ENCODE results near the gene ACSM3. TPM values are rescaled to one million over a fixed set of nuclear protein-coding genes. Genes with fewer than 3 reads are reported as not detected.

ACSM3 gene
- total and polyA plus RNA-seq, 10 of the 15 experiments (the other 5 are each of a cell fraction or from before 2014, with no cell fraction given), result 4.9 to 21.0 (median 7.0) TPM

- Histone ChIP-seq H3K27me3 (replicated peaks in 1 of 2; ENCODE audit: control insufficient read depth in 2 of 2, insufficient read depth in 2 of 2, low read length in 1 of 2) (no peaks in the 10 kb centered on the region), H3K9ac (ENCODE audit: control insufficient read depth, insufficient read depth, low read length) (no peak overlapping the region), H3K27ac (ENCODE audit: control insufficient read depth, insufficient read depth) (no peak overlapping the region), H3K4me1 (ENCODE audit: control insufficient read depth, insufficient read depth, low read length) (no peaks in the 10 kb centered on the region), H3K36me3 (ENCODE audit: control insufficient read depth in 2 of 2, insufficient read depth in 2 of 2, low read length in 1 of 2) (no peaks in the 10 kb centered on the region), H4K20me1 (ENCODE audit: control insufficient read depth, insufficient read depth) (no peaks in the 10 kb centered on the region), H3K9me3 (replicated peaks; ENCODE audit: control insufficient read depth, insufficient read depth, low read length) (no peaks in the 10 kb centered on the region), H3K4me3 (no peak overlapping the region), H3K79me2 (ENCODE audit: control insufficient read depth, insufficient read depth, low read length) (peaks cover 2% of the 10 kb centered on the region; the same call in 1 of the 2 replicates), H2AFZ (ENCODE audit: control insufficient read depth, low read depth, low read length) (no peak overlapping the region), H3K4me2 (ENCODE audit: control insufficient read depth, insufficient read depth) (no peak overlapping the region)
- no peak for FAIRE-seq
- TF ChIP-seq SREBF2 (IDR thresholded peaks at IDR 0.05; ENCODE audit: low read length) (no peak), ZNF217 (IDR thresholded peaks at IDR 0.05) (no peak), HDAC2 (IDR thresholded peaks at IDR 0.05) (no peak), KAT2A (conservative IDR thresholded peaks at IDR 0.05; ENCODE audit: control insufficient read depth, low read depth, low read length) (no peak), EP300 (IDR thresholded peaks at IDR 0.05; ENCODE audit: borderline replicate concordance in 1 of 2, control insufficient read depth in 1 of 2, low read depth in 2 of 2, low read length in 2 of 2) (no peak), CEBPB (IDR thresholded peaks at IDR 0.05; ENCODE audit: borderline replicate concordance in 1 of 2, low read depth in 2 of 2, low read length in 2 of 2) (no peak), POU2F2 (IDR thresholded peaks at IDR 0.05; ENCODE audit: borderline replicate concordance, low read depth, low read length) (no peak), IKZF1 (conservative IDR thresholded peaks at IDR 0.05) (no peak), PAX5 (IDR thresholded peaks at IDR 0.05; ENCODE audit: borderline replicate concordance, low read depth, low read length) (no peak), REST (IDR thresholded peaks at IDR 0.05; ENCODE audit: low read depth, low read length) (no peak), ELK1 (IDR thresholded peaks at IDR 0.05; ENCODE audit: low read depth, low read length) (no peak)
- ChIA-PET RAD21 (ENCODE audit: unreplicated experiment) (interaction anchor here (1.9 kb wide), 1 partner anchor 50 kb away, joined by 5 read pairs; no protein-coding TSS in a partner anchor), CTCF (interaction anchor here (1.5 kb wide), 1 partner anchor 10 kb away, joined by 7 read pairs; no protein-coding TSS in a partner anchor), POLR2A (no interaction called here), SMC1A (ENCODE audit: uncharacterized antibody, unreplicated experiment) (interaction anchor here (0.6 kb wide), 1 partner anchor 556 kb away, joined by 3 read pairs; no protein-coding TSS in a partner anchor)
- 27% methylated on average over 1 of the region's 1 CpG for WGBS (ENCODE audit: insufficient coverage, insufficient replicate concordance, low lambda C conversion rate, missing lambda C conversion rate)
- intact Hi-C loops (cut with micrococcal nuclease; ENCODE audit: unreplicated experiment) (no loop called here), in situ Hi-C loops (cut with MboI) (no loop called here)
- no peak for ATAC-seq
- DNase-seq (ENCODE audit: low read depth, low spot score), result no peak
- no TSS peak for BruUV-seq (replicated peaks)
Measured at GRCh38 chr16:20801278-20801677, 37.5 kb downstream of the ACSM3 start.
